GM12801 (cell line): ENCODE data around the gene TMEM218.

Experiments used
- TF ChIP-seq, protein P1 (sequence below): IDR thresholded peaks from one replicate; pipeline ENCODE4 v1.5.1; 2011; ENCODE audit warnings: control low read depth; ENCODE audit not compliant: insufficient read length; ENCODE audit errors: extremely low read depth

TMEM218 gene

DNA sequence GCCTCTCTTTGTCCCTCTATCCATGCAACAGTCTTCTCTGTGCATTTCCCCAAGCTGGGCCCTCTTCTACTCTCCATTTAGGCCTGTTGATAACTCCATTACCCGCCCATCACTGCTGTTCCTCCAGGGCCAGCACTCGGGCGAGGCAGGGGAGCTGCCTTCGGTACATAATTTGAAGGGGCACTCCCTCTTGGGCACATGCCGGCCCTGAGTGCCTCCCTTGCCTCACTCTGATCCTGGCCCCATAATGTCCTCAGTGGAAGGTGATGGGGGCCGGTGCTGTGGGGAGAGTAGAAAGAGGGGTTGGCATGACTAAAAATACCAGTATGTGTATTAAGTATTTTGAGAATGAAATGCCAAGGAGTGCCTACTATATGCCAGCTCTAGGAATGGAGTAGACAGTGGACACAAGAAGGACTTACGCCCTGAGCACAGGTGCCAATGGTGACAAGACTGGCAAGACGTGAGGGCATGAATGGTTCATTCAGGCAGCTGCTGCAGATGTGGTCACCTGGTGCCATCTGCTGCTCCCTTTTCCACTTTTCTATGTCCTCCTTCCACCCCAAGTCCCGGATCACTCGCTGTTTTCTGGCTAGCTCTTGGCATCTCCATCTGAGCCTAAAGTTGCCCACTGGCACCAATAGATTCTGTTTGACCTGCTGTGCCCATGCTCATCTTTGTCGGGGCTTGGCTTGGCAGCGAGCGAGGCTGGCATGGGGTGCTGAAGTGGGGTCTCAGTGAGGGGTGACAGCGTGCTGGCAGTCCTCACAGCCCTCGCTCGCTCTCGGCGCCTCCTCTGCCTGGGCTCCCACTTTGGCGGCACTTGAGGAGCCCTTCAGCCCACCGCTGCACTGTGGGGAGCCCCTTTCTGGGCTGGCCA, 22.6 kb downstream of the TMEM218 start:
- TF ChIP-seq, protein P1, sequence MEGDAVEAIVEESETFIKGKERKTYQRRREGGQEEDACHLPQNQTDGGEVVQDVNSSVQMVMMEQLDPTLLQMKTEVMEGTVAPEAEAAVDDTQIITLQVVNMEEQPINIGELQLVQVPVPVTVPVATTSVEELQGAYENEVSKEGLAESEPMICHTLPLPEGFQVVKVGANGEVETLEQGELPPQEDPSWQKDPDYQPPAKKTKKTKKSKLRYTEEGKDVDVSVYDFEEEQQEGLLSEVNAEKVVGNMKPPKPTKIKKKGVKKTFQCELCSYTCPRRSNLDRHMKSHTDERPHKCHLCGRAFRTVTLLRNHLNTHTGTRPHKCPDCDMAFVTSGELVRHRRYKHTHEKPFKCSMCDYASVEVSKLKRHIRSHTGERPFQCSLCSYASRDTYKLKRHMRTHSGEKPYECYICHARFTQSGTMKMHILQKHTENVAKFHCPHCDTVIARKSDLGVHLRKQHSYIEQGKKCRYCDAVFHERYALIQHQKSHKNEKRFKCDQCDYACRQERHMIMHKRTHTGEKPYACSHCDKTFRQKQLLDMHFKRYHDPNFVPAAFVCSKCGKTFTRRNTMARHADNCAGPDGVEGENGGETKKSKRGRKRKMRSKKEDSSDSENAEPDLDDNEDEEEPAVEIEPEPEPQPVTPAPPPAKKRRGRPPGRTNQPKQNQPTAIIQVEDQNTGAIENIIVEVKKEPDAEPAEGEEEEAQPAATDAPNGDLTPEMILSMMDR: no peak

DNA sequence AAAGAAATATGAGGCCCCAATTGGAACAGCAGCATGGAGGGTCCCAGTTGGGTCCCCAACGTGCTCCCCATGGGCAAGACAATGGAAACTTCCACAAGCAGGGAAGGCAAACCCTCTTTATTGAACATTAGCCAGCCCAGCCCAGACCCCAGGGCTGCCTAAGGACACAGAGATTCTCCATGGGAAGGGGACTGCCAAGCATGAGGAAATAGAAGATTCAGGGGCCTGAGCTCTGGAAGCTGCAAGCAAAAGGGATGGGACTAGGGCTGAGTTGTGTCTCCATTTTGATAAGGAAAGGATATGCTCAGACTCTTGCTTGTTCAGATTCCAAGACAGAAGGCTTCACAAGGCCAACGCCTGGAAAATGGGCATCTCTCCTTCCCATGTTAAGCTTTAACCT, 23.3 kb downstream of the TMEM218 start:
- TF ChIP-seq, protein P1: no peak

DNA sequence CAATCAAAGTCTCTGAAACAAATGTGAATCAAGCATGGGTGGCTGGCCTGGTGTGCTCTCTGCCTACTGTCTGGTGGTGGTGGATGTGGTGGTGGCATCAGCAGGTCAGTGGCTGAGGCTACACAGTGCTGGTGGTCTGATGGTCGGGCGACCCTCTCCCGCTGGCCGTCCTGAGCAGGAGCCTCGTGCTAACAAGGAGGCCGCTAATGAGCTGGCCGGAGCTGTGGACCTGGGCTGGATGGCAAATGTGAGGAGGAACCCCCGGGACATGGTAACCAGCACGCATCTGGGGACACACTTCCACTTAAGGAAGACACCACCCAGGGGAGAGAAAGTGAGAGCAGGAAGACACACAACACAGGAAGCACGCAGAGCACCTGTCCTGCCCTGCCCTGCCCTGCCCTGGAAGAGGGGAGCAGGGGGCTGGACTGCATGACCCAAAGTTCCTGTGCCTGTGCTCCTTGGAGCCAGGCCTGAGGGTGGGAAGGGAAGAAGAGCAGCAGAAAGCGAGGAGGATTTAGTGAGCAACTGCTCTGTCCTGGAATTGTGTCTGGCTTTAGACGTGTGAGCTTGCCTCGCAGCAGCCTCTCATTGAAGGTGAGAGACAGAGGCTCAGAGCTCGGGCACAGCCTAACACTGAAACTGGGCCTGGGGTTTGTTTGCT, 24.7 kb downstream of the TMEM218 start:
- TF ChIP-seq, protein P1: no peak

DNA sequence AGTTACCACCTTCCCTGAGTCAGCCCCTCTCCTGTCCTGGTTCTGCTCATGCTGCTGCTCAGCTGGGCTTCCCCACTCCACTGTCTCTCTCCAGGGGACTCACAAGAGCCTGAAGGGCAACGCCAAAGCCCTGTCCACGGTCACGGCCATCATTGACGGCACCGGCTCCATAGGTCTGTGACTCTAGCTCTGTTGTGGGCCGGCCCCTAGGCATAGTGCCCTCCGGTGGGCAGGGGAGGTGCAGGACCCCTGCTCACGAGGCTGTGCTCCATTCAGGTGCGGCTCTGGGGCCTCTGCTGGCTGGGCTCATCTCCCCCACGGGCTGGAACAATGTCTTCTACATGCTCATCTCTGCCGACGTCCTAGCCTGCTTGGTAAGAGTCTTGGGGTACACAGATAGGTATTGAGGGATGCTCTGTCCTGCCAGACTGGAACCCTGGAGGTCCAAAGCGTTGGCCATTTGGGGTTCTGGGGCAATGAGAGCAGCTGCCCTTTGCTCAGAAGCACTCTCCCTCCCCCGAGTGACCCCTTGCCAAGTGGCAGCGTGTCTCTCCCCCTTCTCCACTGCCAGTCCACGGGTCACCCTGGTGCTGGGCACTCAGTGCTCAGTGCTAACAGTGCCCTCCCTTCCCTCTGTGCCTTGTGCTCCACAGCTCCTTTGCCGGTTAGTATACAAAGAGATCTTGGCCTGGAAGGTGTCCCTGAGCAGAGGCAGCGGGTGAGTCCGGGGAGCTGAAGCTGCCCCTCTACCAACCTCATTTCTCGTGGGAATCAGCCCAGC, 25.9 kb downstream of the TMEM218 start:
- TF ChIP-seq, protein P1: no peak

- TF ChIP-seq, protein P1: no peak
Measured at GRCh38 chr11:125084761-125085231, 26.6 kb downstream of the TMEM218 start.

- TF ChIP-seq, protein P1: no peak
Measured at GRCh38 chr11:125084057-125084416, 27.4 kb downstream of the TMEM218 start.
